SK-N-DZ (cell line): ENCODE data around the gene RBM18.

Experiments used
- DNase-seq: peaks from one replicate; pipeline ENCODE4 v3.0.0-alpha.2; 2015; ENCODE audit warnings: low spot score

RBM18 gene

GRCh38 chr9:122258886-122259415 is 5.7 kb downstream of the RBM18 start:
- DNase-seq: no peak

- no peak for DNase-seq
Measured at GRCh38 chr9:122256206-122256605, 8.4 kb downstream of the RBM18 start.

- DNase-seq: no peak
Measured at GRCh38 chr9:122254761-122255160, 9.9 kb downstream of the RBM18 start.

GRCh38 chr9:122252796-122253195 is 11.8 kb downstream of the RBM18 start:
- no peak for DNase-seq

- no peak for DNase-seq
Measured at GRCh38 chr9:122251351-122251750, 13.3 kb downstream of the RBM18 start.

GRCh38 chr9:122248448-122248865 is 16.2 kb downstream of the RBM18 start:
- no peak for DNase-seq

GRCh38 chr9:122246666-122247065 is 18.0 kb downstream of the RBM18 start:
- no peak for DNase-seq

- no peak for DNase-seq
Measured at GRCh38 chr9:122244349-122244748, 20.3 kb downstream of the RBM18 start.

GRCh38 chr9:122239722-122240121 is 24.9 kb downstream of the RBM18 start:
- DNase-seq: no peak

GRCh38 chr9:122236681-122237080 is 28.0 kb downstream of the RBM18 start:
- no peak for DNase-seq

- DNase-seq: no peak
Measured at GRCh38 chr9:122234022-122234748, 30.5 kb downstream of the RBM18 start.

GRCh38 chr9:122232796-122233306 is 31.8 kb downstream of the RBM18 start:
- no peak for DNase-seq

- no peak for DNase-seq
Measured at GRCh38 chr9:122229485-122229837, 35.2 kb downstream of the RBM18 start.

GRCh38 chr9:122228568-122229484 is 35.8 kb downstream of the RBM18 start, which contains the start of gene LHX6:
TSS of gene LHX6 (minus strand) at chr9:122228957. CDS start at chr9:122228740, 217 bp downstream.
- no peak for DNase-seq

GRCh38 chr9:122228191-122228567 is 36.5 kb downstream of the RBM18 start:
- DNase-seq: no peak

GRCh38 chr9:122227575-122227900 is 37.1 kb downstream of the RBM18 start:
- DNase-seq: no peak

- DNase-seq: no peak
Measured at GRCh38 chr9:122226758-122227574, 37.7 kb downstream of the RBM18 start.

GRCh38 chr9:122226142-122226757 is 38.4 kb downstream of the RBM18 start:
- DNase-seq: no peak

- no peak for DNase-seq
Measured at GRCh38 chr9:122225312-122226141, 39.1 kb downstream of the RBM18 start.

- no peak for DNase-seq
Measured at GRCh38 chr9:122223435-122223834, 41.2 kb downstream of the RBM18 start.
